OCI-LY3 (cell line): ENCODE measurements around the gene UBE2R2.

Experiments
- EZH2phosphoT487 ChIP-seq: fragments of 200-600 bp; shearing (Covaris generic); IDR thresholded peaks from 2 replicates; pipeline ENCODE4 v1.6.1; 2018; ENCODE audit warnings: antibody characterized with exemption, mixed run types, low read depth
- TF ChIP-seq, protein P1 (sequence below): fragments of 200-600, 300-600 bp; sonication (generic); IDR thresholded peaks from 2 replicates; pipeline ENCODE4 v1.5.1; 2014; ENCODE audit warnings: antibody characterized with exemption, low read length, low read depth

DNA sequence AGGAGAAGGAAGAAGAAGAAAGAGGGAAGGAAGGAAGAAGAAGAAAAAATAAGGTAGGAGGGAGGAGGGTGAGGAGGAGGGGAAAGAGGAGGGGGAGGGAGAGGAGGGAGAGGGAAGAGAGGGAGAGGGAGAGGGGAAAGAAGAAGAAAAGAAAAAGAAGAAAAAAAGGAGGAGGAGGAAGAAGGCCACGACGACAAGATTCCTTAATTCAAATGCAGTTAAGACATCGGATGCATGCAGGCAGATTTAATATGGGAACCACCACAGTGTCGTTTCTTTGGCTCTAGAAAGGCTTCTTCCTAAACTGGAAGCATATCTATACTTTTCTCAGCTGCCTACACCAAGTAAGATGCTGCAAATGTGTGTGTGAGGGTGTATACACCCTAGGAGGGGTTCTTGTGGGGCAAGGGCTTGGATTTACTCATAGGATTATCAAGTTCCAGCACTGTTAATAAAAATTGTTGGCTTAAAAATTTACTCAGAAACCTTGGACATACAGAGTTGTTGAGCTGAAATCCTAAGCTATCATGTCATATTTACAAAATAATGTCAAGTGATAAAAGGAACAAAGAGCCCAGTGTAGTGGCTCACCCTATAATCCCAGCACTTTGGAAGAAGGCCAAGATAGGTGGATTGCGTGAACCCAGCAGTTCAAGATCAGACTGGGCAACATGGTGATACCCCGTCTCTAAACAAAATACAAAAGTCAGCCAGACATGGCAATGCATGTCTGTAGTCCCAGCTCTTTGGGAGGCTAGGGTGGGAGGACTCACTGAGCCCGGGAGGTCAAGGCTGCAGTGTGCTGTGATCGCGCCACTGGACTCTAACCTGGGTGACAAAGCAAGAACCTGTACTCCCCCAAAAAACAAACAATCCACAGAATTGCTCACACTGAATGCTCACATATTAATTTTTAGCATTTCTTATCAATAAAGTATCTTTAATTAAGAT, 123.2 kb downstream of the UBE2R2 start:
- TF ChIP-seq, protein P1, sequence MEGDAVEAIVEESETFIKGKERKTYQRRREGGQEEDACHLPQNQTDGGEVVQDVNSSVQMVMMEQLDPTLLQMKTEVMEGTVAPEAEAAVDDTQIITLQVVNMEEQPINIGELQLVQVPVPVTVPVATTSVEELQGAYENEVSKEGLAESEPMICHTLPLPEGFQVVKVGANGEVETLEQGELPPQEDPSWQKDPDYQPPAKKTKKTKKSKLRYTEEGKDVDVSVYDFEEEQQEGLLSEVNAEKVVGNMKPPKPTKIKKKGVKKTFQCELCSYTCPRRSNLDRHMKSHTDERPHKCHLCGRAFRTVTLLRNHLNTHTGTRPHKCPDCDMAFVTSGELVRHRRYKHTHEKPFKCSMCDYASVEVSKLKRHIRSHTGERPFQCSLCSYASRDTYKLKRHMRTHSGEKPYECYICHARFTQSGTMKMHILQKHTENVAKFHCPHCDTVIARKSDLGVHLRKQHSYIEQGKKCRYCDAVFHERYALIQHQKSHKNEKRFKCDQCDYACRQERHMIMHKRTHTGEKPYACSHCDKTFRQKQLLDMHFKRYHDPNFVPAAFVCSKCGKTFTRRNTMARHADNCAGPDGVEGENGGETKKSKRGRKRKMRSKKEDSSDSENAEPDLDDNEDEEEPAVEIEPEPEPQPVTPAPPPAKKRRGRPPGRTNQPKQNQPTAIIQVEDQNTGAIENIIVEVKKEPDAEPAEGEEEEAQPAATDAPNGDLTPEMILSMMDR: no peak
- no peak for TF ChIP-seq EZH2phosphoT487
